ENCODE data around the gene CCDC182. TPM values are rescaled to one million over a fixed set of nuclear protein-coding genes. Genes with fewer than 3 reads are reported as not detected.

The CCDC182 gene
- total RNA-seq, 3 donors from 2014 or later: not detected

GRCh38 chr17:57726838-57727237, 18.3 kb downstream of the CCDC182 start:
- no peak overlapping the region for H3K27ac ChIP-seq
- no peak for DNase-seq (ENCODE audit: low spot score in 2 of 2)

DNA sequence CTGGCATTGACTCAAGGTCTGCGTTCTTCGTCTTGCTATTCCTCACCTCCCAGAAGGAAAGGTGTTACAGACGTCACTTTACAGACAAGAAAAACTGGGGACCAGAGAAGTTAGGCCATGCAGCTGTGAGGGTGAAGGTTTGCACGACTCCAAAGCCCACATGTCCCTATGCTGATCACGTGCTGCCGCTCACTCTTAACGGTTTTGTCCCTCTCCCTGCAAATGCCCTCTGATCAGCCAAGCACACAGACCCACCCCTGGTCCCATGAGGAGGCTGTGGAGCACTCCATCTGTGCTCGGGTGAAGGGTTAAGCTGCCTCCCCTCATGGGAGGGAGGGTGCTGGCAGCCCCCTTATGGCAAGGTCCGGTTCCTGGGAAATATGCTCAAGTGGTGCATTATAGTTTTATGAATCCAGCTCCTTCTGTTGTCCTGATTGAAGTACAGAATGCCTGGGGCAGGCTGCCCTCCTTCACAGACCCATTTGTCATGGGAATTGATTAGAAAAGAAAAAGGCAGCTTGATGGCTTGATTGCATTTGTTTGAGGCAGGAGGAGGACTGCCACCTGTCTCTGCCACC, 18.8 kb downstream of the CCDC182 start:
- DNase-seq (ENCODE audit: low spot score in 2 of 2): no peak
- intact Hi-C loops (cut with DNase I; ENCODE audit: low total_unique reads): no loop called here
- H3K9me3 ChIP-seq: no peaks in the 10 kb centered on the region
- no peaks in the 10 kb centered on the region for H3K4me1 ChIP-seq
- H3K4me3 ChIP-seq: no peak overlapping the region
- TF ChIP-seq POLR2A (IDR thresholded peaks at IDR 0.05) (no peak), POLR2AphosphoS5 (IDR thresholded peaks at IDR 0.05) (no peak), CTCF (IDR thresholded peaks at IDR 0.05) (no peak)
- no peak overlapping the region for H3K27ac ChIP-seq
- H3K36me3 ChIP-seq: no peaks in the 10 kb centered on the region
- H3K27me3 ChIP-seq: no peaks in the 10 kb centered on the region

More at GRCh38 chr17:57726838-57727237, 18.3 kb downstream of the CCDC182 start:
- Histone ChIP-seq H3K27me3 (no peaks in the 10 kb centered on the region), H3K4me1 (no peaks in the 10 kb centered on the region), H3K4me3 (no peak overlapping the region), H3K9me3 (no peaks in the 10 kb centered on the region), H3K36me3 (no peaks in the 10 kb centered on the region)
- no peak for TF ChIP-seq POLR2A (IDR thresholded peaks at IDR 0.05)
- no peak for TF ChIP-seq POLR2AphosphoS5 (IDR thresholded peaks at IDR 0.05)
- no peak for TF ChIP-seq CTCF (IDR thresholded peaks at IDR 0.05)
- intact Hi-C loops (cut with DNase I; ENCODE audit: low total_unique reads): no loop called here

GRCh38 chr17:57724729-57725125, 20.4 kb downstream of the CCDC182 start:
- no peak overlapping the region for H3K27ac ChIP-seq
- no peaks in the 10 kb centered on the region for H3K27me3 ChIP-seq
- no peaks in the 10 kb centered on the region for H3K4me1 ChIP-seq
- no peaks in the 10 kb centered on the region for H3K9me3 ChIP-seq
- no peak for DNase-seq (ENCODE audit: low spot score in 2 of 2)
- H3K36me3 ChIP-seq: no peaks in the 10 kb centered on the region
- no peak overlapping the region for H3K4me3 ChIP-seq
- no peak for TF ChIP-seq CTCF (IDR thresholded peaks at IDR 0.05)
- no peak for TF ChIP-seq POLR2A (IDR thresholded peaks at IDR 0.05)
- TF ChIP-seq POLR2AphosphoS5 (IDR thresholded peaks at IDR 0.05): no peak
- intact Hi-C loops (cut with DNase I; ENCODE audit: low total_unique reads): no loop called here

- no peaks in the 10 kb centered on the region for H3K36me3 ChIP-seq
- no peak overlapping the region for H3K27ac ChIP-seq
- H3K9me3 ChIP-seq: no peaks in the 10 kb centered on the region
- TF ChIP-seq CTCF (IDR thresholded peaks at IDR 0.05) (no peak), POLR2AphosphoS5 (IDR thresholded peaks at IDR 0.05) (no peak), POLR2A (IDR thresholded peaks at IDR 0.05) (no peak)
- H3K4me3 ChIP-seq: no peak overlapping the region
- no peak for DNase-seq (ENCODE audit: low spot score in 2 of 2)
- intact Hi-C loops (cut with DNase I; ENCODE audit: low total_unique reads): no loop called here
- H3K27me3 ChIP-seq: no peaks in the 10 kb centered on the region
- no peaks in the 10 kb centered on the region for H3K4me1 ChIP-seq
Observed at GRCh38 chr17:57724026-57724728, 20.9 kb downstream of the CCDC182 start.

GRCh38 chr17:57723427-57724025, 21.6 kb downstream of the CCDC182 start:
- Histone ChIP-seq H3K9me3 (no peaks in the 10 kb centered on the region), H3K27me3 (no peaks in the 10 kb centered on the region), H3K4me1 (no peaks in the 10 kb centered on the region), H3K27ac (no peak overlapping the region), H3K36me3 (no peaks in the 10 kb centered on the region), H3K4me3 (no peak overlapping the region)
- DNase-seq (ENCODE audit: low spot score in 2 of 2): no peak
- no peak for TF ChIP-seq POLR2AphosphoS5 (IDR thresholded peaks at IDR 0.05)
- TF ChIP-seq POLR2A (IDR thresholded peaks at IDR 0.05): no peak
- no peak for TF ChIP-seq CTCF (IDR thresholded peaks at IDR 0.05)
- intact Hi-C loops (cut with DNase I; ENCODE audit: low total_unique reads): no loop called here
